Activated T-cell treated with anti-CD3 and anti-CD28 coated beads, Interleukin-2, amount 50 U/mL, for 1 hour (primary cell): Measurements from ENCODE around the gene C9orf43.
"Not testable (repeated sequence)": the region's sequence is repeated elsewhere in the genome, so short reads cannot be mapped to it uniquely, and the experiment has no call there.

ENCODE experiments used
- DNase-seq: peaks from one replicate; pipeline ENCODE4 v3.0.0-alpha.2; 2020

C9orf43 gene, protein sequence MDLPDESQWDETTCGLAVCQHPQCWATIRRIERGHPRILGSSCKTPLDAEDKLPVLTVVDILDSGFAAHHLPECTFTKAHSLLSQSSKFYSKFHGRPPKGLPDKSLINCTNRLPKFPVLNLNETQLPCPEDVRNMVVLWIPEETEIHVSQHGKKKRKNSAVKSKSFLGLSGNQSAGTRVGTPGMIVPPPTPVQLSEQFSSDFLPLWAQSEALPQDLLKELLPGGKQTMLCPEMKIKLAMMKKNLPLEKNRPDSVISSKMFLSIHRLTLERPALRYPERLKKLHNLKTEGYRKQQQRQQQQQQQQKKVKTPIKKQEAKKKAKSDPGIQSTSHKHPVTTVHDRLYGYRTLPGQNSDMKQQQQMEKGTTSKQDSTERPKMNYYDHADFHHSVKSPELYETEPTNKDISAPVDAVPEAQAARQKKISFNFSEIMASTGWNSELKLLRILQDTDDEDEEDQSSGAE

GRCh38 chr9:113410207-113410864, at the start of gene C9orf43, which contains the start of gene POLE3:
C9orf43 (plus strand) TSS chr9:113410747; CDS start chr9:113413494, 2,747 bp downstream.
POLE3 (minus strand) TSS chr9:113410675; CDS start chr9:113410293, 382 bp downstream.
- DNase-seq = peak; percentile 95

GRCh38 chr9:113361304-113362018, 49.1 kb upstream of the C9orf43 start:
- DNase-seq = no peak

DNA sequence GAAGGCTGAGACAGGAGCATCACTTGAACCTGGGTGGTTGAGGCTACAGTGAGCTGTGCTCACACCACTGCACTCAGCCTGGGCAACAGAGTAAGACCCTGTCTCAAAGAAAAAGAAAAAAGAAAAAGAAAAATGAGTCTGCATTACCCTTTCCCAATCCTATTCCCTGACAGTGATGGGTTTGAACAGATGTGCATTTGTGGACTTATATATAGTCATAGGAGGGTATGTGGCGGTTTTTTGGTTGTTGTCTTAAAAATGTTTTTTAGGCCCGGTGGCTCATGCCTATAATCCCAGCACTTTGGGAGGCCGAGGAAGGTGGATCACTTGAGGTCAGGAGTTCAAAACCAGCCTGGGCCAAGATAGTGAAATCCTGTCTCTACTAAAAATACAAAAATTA, 47.2 kb upstream of the C9orf43 start:
- no peak for DNase-seq

- DNase-seq = no peak
Observed at GRCh38 chr9:113364951-113365350, 45.6 kb upstream of the C9orf43 start.

DNA sequence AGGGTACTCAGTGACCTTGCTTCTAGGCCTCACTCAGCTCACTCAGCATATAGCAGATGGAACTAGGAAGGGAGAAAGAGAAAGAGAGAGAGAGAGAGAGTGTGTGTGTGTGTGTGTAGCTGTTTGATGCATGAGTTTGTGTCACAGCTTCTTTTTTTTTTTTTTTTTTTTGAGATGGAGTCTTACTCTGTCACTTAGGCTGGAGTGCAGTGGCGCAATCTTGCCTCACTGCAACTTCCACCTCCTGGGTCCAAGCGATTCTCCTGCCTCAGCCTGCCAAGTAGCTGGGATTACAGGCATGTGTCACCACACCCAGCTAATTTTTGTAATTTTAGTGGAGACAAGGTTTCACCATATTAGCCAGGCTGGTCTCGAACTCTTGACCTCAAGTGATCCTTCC, 44.9 kb upstream of the C9orf43 start:
- DNase-seq = not testable (repeated sequence)

DNA sequence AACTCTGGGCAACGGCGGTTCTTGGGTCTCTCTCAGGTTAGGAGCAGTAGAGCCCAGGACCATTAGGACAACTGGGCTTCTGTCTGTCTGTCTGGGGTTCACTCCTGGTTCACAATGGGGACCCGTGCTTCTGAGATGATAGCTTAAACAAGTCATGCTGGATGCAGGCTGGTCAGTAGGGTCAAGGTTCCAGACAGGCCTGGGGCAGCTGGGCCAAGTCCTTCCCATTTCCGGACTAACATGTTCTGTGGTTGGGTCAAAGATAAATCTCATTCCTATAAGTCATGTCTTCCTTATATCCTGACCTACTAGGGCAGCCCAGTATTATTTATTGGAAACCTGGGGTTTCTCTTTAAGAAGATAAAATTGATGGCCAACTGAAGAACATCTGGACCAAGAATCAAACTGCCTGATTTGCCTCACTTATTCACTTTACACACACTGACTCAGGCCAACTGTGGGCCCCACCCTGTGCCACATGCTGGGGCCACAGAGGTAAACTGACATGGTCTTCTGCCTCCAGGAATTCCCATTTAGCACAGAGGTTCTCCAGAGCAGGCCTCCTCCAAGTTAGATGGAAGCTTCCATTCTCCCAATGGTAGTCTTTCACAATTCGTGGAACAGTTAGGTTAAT, 42.1 kb upstream of the C9orf43 start:
- DNase-seq = no peak

GRCh38 chr9:113368982-113369854, 41.3 kb upstream of the C9orf43 start:
- DNase-seq = no peak

DNA sequence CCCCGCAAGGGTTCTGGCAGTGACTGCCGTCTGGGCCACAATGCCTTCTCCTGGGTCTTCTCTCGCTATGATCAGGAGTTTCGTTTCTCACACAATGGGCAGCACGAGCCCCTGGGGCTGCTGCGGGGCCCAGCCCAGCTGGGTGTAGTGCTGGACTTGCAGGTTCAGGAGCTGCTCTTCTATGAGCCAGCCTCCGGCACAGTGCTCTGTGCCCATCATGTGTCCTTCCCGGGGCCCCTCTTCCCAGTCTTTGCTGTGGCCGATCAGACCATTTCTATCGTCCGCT, 40.7 kb upstream of the C9orf43 start:
- no peak for DNase-seq

GRCh38 chr9:113370806-113371325, 39.7 kb upstream of the C9orf43 start:
- DNase-seq = no peak

DNA sequence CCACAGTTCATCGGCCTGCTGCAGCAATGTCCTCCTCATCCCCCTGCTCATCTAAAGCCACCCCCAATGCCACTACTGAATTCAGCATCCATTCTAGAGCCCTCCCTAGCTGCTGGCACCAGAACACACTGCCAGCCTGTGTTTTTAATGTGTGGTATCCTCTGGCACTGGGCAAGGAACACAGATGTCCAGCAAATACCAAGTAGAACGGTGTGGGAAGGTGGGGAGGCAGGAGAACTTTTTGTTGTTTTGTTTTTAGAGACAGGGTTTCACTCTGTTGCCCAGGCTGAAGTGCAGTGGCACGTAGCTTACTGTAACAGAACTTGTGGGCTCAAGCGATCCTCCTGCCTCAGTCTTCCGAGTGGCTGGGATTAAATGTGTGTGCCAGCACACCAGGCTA, 38.5 kb upstream of the C9orf43 start:
- DNase-seq = no peak

DNA sequence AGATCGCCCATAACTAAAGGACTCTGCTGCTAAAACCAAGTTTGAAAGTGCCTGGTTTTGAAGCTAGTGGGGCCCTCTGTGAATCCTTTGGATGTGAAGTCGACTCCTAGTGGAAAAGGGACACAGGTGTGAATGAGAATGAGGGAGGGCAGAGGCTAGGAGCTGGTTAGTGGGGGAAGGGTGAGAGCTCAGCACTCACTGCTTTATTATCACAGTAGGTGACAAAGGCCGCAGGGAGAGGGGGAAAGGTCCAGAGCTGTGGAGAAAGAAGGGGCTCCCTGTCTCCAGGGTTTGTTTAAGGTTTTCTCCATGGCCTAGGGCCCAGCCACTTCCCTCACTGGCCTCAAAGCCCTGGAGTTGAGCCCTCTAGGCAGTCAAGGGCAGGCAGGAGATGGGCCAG, 37.3 kb upstream of the C9orf43 start:
- DNase-seq = no peak

DNA sequence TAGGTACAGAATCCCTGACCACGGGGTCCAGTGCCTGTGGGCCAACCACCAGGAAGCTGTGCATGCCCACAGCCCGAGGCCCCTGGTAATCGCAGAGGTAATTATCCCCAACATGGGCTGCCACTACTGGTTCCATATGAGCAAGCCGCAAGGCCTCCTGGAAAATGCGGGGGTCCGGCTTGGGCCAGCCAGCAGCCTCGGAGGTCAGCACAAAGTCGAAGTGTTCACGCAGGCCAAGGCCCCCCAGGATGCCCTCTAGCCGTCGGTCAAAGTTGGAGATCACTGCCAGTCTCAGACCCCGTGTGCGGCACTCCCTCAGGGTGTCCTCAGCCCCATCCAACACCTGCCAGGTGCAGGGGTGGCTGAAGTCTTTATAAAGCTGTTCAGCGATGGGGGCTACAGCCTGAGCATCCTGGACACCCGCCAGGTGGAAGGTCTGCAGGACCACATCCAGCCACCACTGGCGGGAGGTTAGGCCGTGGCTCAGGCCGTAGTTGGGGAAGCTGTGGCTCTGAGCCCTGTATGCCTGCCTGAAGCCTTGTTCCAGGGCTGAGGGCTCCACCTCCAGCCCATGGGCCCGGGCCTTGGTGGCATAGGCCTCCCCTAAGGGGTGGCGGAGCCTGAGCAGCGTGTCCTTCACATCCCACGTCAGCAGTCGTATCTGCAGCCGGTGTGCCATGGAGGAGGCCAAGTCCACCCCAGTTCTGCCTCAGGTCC, 36.7 kb upstream of the C9orf43 start:
- DNase-seq = no peak

DNA sequence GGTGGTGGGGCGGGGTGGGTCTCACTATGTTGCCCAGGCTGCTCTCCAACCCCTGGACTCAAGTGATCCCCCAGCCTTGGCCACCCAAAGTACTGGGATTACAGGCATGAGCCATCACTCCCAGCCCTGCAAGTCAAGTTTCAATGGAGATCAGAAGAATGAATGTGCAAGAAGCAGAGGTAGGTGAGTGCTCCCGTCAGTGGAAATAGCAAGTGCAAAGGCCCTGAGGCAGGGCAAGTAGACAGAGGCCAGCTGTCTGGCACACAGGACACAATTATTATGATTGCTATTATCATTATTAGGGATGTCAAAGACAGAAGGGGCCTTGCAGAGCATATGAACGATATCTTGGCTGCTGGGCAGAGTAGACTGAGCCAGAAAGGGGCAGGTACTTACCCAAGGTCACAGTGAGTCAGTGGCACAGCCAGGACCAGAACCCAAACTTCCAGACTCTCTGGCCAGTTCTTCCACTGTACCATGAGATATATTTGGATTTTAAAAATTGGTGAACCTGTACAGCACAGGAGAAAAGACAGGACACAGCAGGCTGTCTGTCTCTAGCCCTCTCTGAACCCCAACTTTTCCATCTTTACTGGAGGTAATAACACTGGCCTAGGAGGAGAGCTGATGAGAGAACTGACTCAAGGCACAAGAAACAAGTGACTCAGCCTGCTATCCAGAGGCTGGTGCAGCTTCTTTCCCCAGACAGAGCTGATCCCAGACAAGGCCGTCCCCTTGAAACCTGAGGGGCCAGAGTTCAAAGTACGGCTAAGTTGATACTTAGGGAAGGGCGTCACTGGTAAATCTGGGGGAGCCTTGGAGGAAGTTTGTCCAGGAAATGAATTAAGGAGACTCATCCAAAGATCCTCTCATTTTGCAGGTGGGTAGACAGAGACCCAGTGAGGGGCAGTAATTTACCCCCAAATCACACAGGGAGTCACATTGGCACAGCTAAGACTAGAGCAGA, 35.2 kb upstream of the C9orf43 start:
- DNase-seq = no peak

DNA sequence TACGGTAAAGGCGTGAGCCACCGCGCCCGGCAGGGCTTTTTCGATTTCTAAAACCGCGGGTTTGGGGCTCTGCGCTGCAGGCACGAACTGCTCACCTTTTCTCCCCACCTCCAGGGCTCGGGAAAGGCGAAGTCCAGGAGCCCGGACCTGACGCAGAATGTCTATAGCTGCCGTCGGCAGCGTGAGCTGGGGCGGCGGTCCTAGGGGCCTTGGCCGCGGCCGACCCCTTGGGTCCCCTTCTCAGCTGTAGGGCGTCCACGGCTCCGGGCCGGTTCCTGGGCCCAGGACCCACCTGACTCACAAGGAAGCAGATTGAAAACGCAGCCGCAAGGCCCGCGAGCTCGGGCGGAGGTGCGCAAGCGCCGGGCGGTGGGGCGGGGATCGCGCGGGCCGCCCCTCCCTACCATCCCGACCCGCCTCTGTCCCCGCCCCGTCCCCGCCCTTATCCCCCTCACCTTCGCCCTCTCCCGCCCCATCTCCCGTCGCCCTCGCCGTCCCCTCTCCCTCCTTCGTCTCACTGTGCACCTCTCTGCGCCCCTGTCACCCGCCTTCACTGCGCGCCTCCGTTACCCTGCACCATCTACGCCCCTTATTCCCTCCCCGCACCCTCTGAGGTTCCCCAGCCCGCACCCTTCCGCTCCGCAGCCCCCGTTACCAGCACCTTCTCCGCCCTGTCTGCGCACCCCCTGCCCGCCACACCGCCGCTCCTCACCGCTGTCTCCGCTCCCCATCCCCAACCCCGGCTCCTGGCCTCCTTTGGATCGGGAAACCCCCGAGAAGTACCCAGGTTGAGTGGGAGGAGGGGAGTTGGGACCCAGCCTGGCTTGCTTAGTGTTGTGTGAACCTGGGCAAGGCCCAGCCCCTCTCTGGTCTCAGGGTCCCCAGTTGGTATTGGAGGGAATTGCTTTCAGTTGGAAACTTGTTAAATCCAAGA, 33.6 kb upstream of the C9orf43 start, which contains the start of gene HDHD3:
Gene HDHD3 (minus strand): TSS at position 353 of the 934 bp plus-strand sequence. CDS start 2,632 bp downstream, outside the sequence.
- peak; percentile 85 for DNase-seq

GRCh38 chr9:113379094-113379828, 31.3 kb upstream of the C9orf43 start:
- not testable (repeated sequence) for DNase-seq

DNA sequence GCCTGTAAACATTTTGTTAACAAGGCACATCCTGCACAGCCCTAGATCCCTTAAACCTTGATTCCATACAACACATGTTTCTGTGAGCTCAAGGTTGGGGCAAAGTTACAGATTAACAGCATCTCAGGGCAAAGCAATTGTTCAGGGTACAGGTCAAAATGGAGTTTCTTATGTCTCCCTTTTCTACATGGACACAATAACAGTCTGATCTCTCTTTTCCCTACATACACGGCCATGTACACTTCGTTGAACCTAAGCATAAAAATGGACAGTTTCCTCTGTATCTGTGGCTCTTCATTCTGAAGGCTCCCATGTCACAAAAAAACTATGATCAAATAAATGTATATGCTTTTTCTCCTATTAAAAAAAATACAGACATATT, 30.7 kb upstream of the C9orf43 start:
- DNase-seq = not testable (repeated sequence)

DNA sequence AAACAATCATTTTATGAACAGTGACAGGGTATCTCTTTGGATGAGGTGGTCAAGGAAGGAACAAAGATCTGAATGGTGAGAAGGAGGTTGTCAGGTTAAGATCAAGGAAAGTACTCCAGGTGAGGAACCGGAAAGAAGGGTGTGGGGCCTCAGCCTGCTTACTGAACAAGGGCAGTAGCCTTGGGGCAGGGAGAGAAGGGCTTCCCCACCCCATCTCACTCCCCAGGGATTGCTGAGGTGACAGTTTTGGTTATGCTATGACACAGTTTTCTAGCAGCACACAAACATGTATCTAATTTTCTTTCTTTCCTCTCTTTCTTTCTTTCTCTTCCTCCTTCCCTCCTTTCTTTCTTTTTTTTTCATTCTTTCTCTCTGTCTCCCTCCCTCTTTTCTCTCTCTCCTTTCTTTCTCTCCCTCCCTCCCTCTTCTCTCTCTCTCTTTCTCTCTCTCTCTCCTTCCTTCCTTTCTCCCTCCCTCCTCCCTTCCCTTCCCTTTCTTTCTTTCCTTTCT, 29.6 kb upstream of the C9orf43 start:
- DNase-seq = no peak

GRCh38 chr9:113381441-113381840, 29.1 kb upstream of the C9orf43 start:
- not testable (repeated sequence) for DNase-seq
